ENCODE measurements around the gene PLEKHO2. TPM values are rescaled to one million over a fixed set of nuclear protein-coding genes. Genes with fewer than 3 reads are reported as not detected.

Gene PLEKHO2
- total and polyA plus RNA-seq, 10 of the 15 experiments (the other 5 are each of a cell fraction or from before 2014, with no cell fraction given): 1.4 to 25.6 (median 20.5) TPM

DNA sequence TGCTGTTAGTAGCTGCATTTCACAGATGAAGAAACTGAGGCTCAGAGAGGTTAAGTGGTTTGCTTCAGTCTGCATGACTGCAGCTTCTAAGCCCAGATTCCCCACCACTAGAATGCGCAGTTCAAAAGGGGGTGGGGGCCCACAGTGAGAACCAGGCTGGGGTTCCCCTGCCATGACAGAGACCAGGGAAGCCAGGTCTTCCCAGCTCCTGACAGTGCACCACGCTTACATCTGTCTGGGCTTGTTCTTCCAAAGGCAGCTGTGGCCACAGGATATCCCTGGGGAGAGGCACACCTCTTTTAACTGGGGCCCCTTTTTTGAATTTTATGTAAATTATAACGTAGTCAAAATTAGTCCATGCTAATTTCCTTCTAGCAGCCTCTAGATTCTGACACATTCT, 5.3 kb downstream of the PLEKHO2 start:
- in situ Hi-C loops (cut with MboI): no loop called here
- RAD21 ChIA-PET (ENCODE audit: unreplicated experiment): interaction anchor here (0.8 to 6.8 kb wide), 6 partner anchors 11 to 46 kb away, joined by 3 to 129 read pairs (median 8); no protein-coding TSS in a partner anchor
- CTCF ChIA-PET: interaction anchor here (0.5 to 5.1 kb wide), 12 partner anchors 12 to 195 kb away, joined by 3 to 78 read pairs (median 4); no protein-coding TSS in a partner anchor
- ATAC-seq: no peak
- no peak for DNase-seq (ENCODE audit: low read depth, low spot score)
- TF ChIP-seq, protein P1, sequence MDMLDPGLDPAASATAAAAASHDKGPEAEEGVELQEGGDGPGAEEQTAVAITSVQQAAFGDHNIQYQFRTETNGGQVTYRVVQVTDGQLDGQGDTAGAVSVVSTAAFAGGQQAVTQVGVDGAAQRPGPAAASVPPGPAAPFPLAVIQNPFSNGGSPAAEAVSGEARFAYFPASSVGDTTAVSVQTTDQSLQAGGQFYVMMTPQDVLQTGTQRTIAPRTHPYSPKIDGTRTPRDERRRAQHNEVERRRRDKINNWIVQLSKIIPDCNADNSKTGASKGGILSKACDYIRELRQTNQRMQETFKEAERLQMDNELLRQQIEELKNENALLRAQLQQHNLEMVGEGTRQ (IDR thresholded peaks at IDR 0.05; ENCODE audit: borderline replicate concordance, low read depth, low read length): no peak
- TF ChIP-seq MEF2B (IDR thresholded peaks at IDR 0.05; ENCODE audit: partially characterized antibody, poor library complexity, severe bottlenecking) (peak; percentile 43), WRNIP1 (IDR thresholded peaks at IDR 0.05; ENCODE audit: borderline replicate concordance, low read depth, low read length) (no peak), IKZF1 (conservative IDR thresholded peaks at IDR 0.05) (peak; percentile 44), EED (IDR thresholded peaks at IDR 0.05; ENCODE audit: low read depth) (peak; percentile 25; the same call in 1 of the 2 replicates), SMARCA5 (IDR thresholded peaks at IDR 0.05) (no peak), IKZF2 (IDR thresholded peaks at IDR 0.05) (peak in 1 of 2 experiments; percentile 41; a peak in 2 of 4 replicates)
- SMC1A ChIA-PET (ENCODE audit: uncharacterized antibody, unreplicated experiment): interaction anchor here (0.6 to 6.5 kb wide), 10 partner anchors 8 to 66 kb away, joined by 3 to 116 read pairs (median 4); no protein-coding TSS in a partner anchor
- 3% methylated on average over 3 of the region's 3 CpGs for WGBS (ENCODE audit: insufficient coverage, insufficient replicate concordance, low lambda C conversion rate, missing lambda C conversion rate)
- intact Hi-C loops (cut with micrococcal nuclease; ENCODE audit: unreplicated experiment): no loop called here
- Histone ChIP-seq H4K20me1 (ENCODE audit: control insufficient read depth, insufficient read depth) (no peaks in the 10 kb centered on the region), H3K79me2 (ENCODE audit: control insufficient read depth, insufficient read depth, low read length) (peaks cover 72% of the 10 kb centered on the region), H3K36me3 (ENCODE audit: control insufficient read depth in 2 of 2, insufficient read depth in 2 of 2, low read length in 1 of 2) (peaks cover 5 to 12% of the 10 kb centered on the region in 2 experiments), H3K4me2 (ENCODE audit: control insufficient read depth, insufficient read depth) (peak overlapping the region; percentile 99), H3K4me3 (peak overlapping the region; percentile 99), H3K9me3 (replicated peaks; ENCODE audit: control insufficient read depth, insufficient read depth, low read length) (no peaks in the 10 kb centered on the region), H3K9ac (ENCODE audit: control insufficient read depth, insufficient read depth, low read length) (peak overlapping the region; percentile 46), H2AFZ (ENCODE audit: control insufficient read depth, low read depth, low read length) (no peak overlapping the region), H3K27me3 (replicated peaks in 1 of 2; ENCODE audit: control insufficient read depth in 2 of 2, insufficient read depth in 2 of 2, low read length in 1 of 2) (no peaks in the 10 kb centered on the region), H3K27ac (ENCODE audit: control insufficient read depth, insufficient read depth) (peak overlapping the region; percentile 58), H3K4me1 (ENCODE audit: control insufficient read depth, insufficient read depth, low read length) (peaks cover 22% of the 10 kb centered on the region)
- no TSS peak for BruUV-seq (replicated peaks)
- POLR2A ChIA-PET: interaction anchor here (0.5 to 5.3 kb wide), 8 partner anchors 11 to 115 kb away, joined by 3 to 127 read pairs (median 7); no protein-coding TSS in a partner anchor
- FAIRE-seq: no peak
